GM21737 (cell line): Measurements from ENCODE around the gene MACROD1.

Experiments
- ATAC-seq: cut with Tn5 transposase; IDR thresholded peaks from one replicate; pipeline ENCODE4 v1.9.1; 2021; ENCODE audit warnings: mild to moderate bottlenecking, moderate library complexity; ENCODE audit not compliant: unreplicated experiment

The MACROD1 gene

GRCh38 chr11:64020976-64021756 is 144.7 kb downstream of the MACROD1 start:
- ATAC-seq: no peak

- no peak for ATAC-seq
Observed at GRCh38 chr11:64019106-64020037, 146.5 kb downstream of the MACROD1 start.

- ATAC-seq: no peak
Observed at GRCh38 chr11:64018310-64018709, 147.6 kb downstream of the MACROD1 start.

- ATAC-seq: no peak
Observed at GRCh38 chr11:64017945-64018224, 148.0 kb downstream of the MACROD1 start.

- no peak for ATAC-seq
Observed at GRCh38 chr11:64015935-64016845, 149.7 kb downstream of the MACROD1 start.

GRCh38 chr11:64015510-64015909 is 150.4 kb downstream of the MACROD1 start:
- no peak for ATAC-seq

- no peak for ATAC-seq
Observed at GRCh38 chr11:64014356-64014755, 151.6 kb downstream of the MACROD1 start.

- ATAC-seq: no peak
Observed at GRCh38 chr11:64013141-64013896, 152.6 kb downstream of the MACROD1 start.

GRCh38 chr11:64011371-64011770 is 154.5 kb downstream of the MACROD1 start:
- no peak for ATAC-seq

GRCh38 chr11:64010783-64011182 is 155.1 kb downstream of the MACROD1 start:
- ATAC-seq: no peak

GRCh38 chr11:64009710-64010109 is 156.2 kb downstream of the MACROD1 start:
- no peak for ATAC-seq

- no peak for ATAC-seq
Observed at GRCh38 chr11:64008914-64009633, 156.8 kb downstream of the MACROD1 start.

- no peak for ATAC-seq
Observed at GRCh38 chr11:64008283-64008913, 157.5 kb downstream of the MACROD1 start.

GRCh38 chr11:64007629-64008282 is 158.2 kb downstream of the MACROD1 start:
- no peak for ATAC-seq

GRCh38 chr11:64007160-64007628 is 158.7 kb downstream of the MACROD1 start:
- ATAC-seq: no peak

GRCh38 chr11:64006398-64006797 is 159.5 kb downstream of the MACROD1 start:
- no peak for ATAC-seq

GRCh38 chr11:64005691-64006090 is 160.2 kb downstream of the MACROD1 start:
- ATAC-seq: no peak

GRCh38 chr11:64004590-64004984 is 161.3 kb downstream of the MACROD1 start:
- ATAC-seq: no peak
